Inflammatory macrophage (primary cell): ENCODE measurements around the gene RHBDD1.

Experiments
- DNase-seq, 2 donors: peaks; one replicate each; pipeline ENCODE4 v3.0.0-alpha.2; 2020 to 2022
- total RNA-seq, 18 experiments: gene quantifications; one replicate each; lab custom pipeline; 2026; ENCODE audit warnings: mixed read lengths in 6 of 18, inconsistent platforms in 2 of 18; lab: John Stamatoyannopoulos, UW

The RHBDD1 gene, protein sequence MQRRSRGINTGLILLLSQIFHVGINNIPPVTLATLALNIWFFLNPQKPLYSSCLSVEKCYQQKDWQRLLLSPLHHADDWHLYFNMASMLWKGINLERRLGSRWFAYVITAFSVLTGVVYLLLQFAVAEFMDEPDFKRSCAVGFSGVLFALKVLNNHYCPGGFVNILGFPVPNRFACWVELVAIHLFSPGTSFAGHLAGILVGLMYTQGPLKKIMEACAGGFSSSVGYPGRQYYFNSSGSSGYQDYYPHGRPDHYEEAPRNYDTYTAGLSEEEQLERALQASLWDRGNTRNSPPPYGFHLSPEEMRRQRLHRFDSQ
- total RNA-seq, result 11.3 to 30.4 (median 20.0) reads per million in 18 experiments

GRCh38 chr2:226835796-226836547, at the start of gene RHBDD1:
RHBDD1 (plus strand) TSS chr2:226836054; CDS start chr2:226864694, 28,640 bp downstream.
- peak; percentile 95 to 97 for DNase-seq

- DNase-seq, result no peak
Measured at GRCh38 chr2:226788064-226788463, 47.8 kb upstream of the RHBDD1 start.

DNA sequence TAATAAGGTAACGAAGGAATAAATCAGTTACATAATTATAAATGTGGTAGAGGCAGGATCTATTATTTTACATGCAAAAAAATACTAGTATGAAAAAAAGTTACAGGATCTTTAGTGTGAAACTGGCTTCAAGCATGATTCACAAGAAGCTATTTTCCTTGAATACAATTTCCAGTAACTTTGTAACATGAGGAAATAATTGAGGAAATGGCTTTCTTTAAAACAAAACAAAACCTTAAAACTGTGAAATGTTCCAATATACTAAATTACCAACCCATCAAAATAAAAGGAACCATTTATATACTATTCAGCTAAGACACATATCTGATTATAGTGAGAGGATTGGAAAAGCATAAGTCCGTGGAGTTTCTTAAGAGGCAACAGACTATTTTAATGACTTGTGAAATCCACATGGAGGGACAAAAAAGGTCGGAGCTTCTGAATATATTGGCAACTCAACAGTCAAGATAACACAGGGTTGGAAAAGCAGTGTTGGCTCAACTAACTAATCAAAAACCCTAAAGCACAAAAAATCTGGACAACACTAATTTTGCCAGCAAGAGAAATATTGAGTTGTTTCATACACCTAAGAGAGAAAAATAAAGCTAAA, 46.9 kb upstream of the RHBDD1 start:
- no peak for DNase-seq

DNA sequence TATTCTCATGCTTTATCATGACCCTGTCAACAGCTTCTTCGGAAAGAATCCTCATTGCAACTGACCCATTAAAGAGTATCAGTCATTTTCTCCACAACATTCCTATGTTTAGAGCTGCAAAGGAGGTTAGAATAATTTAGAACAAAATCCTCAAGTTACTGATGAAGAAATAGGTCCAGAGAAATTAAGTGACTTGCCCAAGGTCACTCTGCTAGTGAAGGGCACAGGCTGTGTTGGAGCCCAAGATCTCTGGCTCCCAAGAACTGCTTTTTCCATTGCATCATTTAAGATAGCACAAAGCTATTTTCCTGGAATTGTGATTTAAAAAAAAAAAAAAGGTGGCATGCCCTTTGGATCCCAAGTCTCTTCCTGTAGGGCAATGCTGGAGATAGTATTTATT, 45.8 kb upstream of the RHBDD1 start:
- no peak for DNase-seq

DNA sequence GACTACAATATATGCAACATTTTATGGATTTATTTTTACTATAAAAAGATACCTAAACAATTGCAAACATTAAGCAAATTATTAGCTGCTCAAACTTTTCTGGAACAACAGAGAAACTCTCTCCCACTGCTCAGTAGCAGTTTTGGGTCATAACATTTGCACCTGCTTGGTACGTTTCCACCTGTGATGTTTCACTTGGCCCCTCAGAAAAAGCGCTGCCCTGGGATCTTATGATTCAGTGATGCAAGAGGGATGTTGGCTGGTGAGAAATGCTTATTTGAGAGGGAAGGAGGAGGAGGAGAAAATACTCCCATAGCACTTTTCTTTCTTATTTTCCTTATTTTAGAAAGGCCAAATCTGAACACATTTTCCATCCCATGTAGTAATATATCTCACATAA, 45.4 kb upstream of the RHBDD1 start:
- no peak for DNase-seq

- DNase-seq, result peak; percentile 63 to 67
Measured at GRCh38 chr2:226791056-226791486, 44.8 kb upstream of the RHBDD1 start.

DNA sequence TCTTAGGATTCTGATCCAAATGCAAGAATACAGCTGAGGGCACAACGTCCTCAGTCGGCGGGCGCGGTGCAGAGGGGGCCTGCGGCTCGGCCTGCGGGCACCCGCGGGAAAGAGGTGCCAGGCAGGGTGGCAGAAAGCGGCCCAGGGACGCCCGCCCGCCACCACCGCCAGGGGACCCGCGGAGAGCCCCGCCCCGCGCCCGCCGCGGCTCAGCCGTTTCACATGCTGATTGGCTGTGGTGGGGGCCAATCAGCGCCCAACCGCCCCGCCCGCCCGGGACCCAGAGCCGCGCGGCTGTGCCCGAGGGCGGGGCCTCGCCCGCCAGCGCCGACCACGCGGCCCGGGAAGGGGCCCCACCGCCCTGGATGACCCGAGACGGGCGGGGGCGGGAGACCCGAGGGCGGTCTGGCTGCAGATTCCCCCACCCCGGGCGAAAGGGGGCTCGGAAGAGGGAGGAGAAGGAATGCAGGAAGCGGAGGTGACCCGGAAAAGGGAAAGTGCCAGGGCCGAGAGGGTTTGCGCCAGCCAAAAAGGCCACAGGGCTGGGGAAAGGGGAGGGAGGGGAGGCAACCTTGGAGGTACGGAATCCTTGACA, 44.3 kb upstream of the RHBDD1 start:
- DNase-seq, result peak; percentile 84 to 90

GRCh38 chr2:226792155-226792881, 43.5 kb upstream of the RHBDD1 start:
- no peak for DNase-seq

GRCh38 chr2:226793646-226794045, 42.2 kb upstream of the RHBDD1 start:
- no peak for DNase-seq

GRCh38 chr2:226794196-226794661, 41.6 kb upstream of the RHBDD1 start:
- no peak for DNase-seq

DNA sequence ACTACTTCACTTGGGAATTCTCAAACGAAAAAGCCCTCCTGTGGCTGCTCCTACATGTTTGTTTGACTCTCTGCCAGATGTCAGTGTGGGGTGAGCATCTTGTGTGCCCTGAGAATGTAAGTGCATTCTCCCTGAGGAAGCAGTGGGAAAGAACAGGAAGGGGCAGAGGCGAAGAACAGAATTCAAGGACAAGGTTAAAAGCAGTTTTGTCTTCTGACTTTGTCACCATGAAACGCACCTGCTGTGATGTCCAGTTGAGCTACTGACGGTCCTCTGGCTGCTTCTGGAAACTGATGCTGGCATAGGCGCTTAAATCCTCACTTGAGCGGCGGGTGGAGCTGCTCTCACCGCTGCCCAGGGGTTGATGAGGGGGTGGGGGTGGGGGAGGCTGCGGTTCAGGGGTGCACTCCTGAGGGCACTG, 41.1 kb upstream of the RHBDD1 start:
- DNase-seq, result no peak

DNA sequence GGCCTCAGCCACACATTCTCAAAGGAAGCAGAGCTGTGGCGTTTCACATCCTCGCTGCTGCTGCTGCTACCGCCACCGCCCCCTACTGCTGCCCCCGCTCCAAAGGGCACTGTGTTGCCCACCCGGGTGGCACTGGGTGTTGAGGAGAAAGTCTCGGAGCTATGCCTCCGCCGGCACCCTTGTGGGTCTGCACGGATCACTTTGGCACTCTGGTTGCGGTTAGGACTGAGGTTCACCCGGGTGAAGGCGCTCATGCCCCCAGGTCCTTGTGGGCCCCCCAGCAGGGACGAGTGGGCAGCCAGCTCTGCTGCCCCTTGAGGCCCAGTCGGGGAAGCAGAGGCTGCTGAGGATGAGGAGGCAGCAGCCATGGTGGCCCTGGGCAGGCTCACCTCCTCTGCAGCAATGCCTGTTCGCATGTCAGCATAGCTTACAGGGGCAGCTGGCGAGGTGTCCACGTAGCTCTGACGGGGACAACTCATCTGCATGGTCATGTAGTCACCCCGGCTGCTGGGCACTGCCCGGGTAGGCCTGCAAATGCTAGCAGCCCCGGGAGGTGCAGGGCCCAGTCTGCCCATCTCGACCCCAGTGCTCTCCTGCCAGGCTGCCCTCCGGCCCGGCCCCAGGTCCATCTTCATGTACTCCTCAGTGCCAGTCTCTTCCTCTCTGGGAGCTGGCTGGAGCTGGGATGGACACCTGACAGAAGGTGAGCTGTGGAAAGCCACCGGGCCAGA, 40.4 kb upstream of the RHBDD1 start:
- no peak for DNase-seq

- DNase-seq, result no peak
Measured at GRCh38 chr2:226796012-226796839, 39.6 kb upstream of the RHBDD1 start.

GRCh38 chr2:226796840-226797288, 39.0 kb upstream of the RHBDD1 start:
- DNase-seq, result no peak

DNA sequence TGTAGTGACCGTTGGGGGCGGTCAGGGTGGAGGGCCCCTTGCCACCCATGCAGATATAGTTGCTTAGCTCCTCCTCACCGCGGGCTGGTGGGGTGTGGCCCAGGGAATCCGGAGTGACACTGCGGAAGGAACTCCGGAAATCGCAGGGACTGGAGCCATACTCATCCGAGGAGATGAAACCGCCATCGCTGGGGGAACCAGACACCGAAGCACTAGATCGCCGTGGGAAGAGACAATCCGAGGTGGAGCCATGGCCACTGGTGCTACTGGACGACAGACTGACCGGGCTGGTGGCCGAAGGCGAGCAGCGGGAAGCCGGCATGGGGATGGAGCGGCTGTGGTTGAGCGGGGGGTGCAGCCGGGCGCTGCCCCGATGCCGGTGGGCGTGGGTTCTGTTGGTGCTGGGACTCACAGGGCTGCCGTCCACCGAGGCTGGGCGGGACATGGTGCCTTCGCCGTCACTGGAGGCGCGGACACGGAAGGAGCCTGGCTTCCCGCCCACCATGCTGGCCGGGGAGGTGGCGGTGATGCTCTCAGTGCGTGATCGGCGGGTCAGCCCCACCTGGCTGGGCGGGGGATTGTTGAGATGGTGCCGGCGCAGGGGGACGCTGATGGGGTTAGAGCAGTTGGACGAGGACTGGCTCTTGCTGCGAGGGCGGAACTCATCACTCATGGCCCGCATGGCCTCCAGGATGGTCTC, 38.4 kb upstream of the RHBDD1 start:
- no peak for DNase-seq

- no peak for DNase-seq
Measured at GRCh38 chr2:226797989-226798421, 37.8 kb upstream of the RHBDD1 start.

DNA sequence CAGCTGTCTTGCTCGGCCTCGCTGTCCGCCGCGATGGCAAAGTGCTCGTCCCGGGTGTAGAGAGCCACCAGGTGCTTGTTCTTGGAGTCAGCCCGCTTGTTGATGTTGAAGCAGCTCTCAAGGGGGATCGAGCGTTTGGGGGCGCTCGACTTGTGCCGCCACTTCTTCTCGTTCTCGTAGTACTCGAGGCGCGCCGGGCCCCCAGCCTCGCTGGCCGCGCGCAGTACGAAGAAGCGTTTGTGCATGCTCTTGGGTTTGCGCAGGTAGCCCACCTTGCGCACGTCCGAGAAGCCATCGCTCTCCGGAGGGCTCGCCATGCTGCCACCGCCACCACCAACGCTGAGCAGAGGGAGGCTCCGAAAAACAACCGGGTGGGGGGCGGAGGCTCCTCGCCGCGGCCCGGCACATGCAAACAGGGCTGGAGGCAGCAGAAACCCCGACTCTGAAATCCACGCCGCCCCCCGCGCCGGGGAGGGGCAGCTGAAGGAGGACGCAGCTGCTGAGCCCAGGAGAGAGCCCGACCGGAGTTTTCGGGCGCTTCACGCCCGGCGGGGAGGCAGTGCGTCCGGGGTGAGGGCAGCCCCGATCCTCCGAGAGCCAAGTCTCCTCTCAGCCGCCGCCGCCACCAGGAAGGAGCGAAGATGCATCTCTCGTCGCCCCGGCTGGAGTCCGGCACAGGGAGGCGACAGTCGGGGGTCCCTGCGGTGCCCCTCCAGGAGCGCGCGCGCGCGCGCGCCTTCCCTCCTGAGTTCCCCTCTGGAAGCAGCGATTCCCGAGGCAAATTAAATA, 37.2 kb upstream of the RHBDD1 start:
- no peak for DNase-seq

DNA sequence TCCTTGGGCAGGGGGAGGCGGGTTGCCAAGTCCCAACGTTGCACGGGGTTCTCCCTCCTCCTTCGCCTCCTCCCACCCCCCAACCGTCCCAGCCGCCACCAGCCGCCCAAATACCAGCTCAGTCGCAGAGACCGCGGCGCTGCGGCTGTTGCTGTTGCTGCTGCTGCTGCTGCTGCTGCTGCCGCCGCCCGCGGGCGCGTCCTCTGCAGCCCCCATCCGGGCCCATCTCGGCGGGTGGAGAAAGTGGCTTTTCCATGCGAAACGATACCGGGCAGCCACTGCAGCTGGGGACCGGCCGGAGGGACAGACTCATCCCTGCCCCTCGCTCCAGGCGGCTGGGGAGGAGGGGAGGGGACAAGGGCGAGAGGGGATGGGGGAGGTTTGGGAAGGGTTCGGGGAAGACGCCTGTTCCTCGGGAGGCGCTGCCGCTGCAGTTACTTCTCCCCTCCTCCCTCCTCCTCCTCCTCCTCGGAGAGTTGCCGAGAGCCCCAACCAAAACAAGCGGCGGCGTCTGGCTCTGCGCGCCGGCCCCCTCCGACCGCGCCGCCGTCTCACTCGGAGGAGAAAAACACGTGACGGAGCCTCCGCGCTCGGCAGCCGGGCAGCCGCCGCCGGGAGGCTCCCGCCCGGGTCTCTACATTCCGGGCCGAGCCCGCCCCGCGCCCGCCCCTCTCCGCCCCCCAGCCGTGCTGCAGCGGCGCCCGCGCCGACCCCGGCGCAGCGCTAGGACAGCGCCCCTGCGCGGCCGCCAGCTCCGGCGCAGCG, 36.5 kb upstream of the RHBDD1 start, which contains the start of gene IRS1:
IRS1 (minus strand) TSS at position 610 of the 765 bp plus-strand sequence. CDS start 1,082 bp downstream, outside the sequence.
- DNase-seq, result peak in 1 of 2 donors; percentile 15
